Fibroblast of mammary gland (primary cell): ENCODE measurements around the gene CD164.
A peak's percentile ranks its signal among the peaks of the same experiment; 100 is the strongest.

Experiments
- DNase-seq: peaks from one replicate; pipeline ENCODE4 v3.0.0-alpha.2; 2010; ENCODE audit warnings: low read depth
- H3K4me3 ChIP-seq: 2 replicates; pipeline ENCODE4 v1.5.1; 2011; ENCODE audit warnings: low read depth, mild to moderate bottlenecking, low read length, moderate library complexity; ENCODE audit not compliant: control insufficient read depth
- CTCF ChIP-seq: conservative IDR thresholded peaks from 2 replicates; pipeline ENCODE4 v1.5.1; 2011; ENCODE audit warnings: low read depth, low read length, inconsistent platforms; ENCODE audit not compliant: control insufficient read depth, insufficient read depth

CD164 gene

GRCh38 chr6:109417646-109418045, 35.4 kb upstream of the CD164 start:
- DNase-seq, result no peak
- no peak for TF ChIP-seq CTCF

GRCh38 chr6:109411034-109411433, 28.8 kb upstream of the CD164 start:
- TF ChIP-seq CTCF, result no peak
- no peak overlapping the region for H3K4me3 ChIP-seq
- DNase-seq, result no peak

More at GRCh38 chr6:109417646-109418045, 35.4 kb upstream of the CD164 start:
- no peak overlapping the region for H3K4me3 ChIP-seq

GRCh38 chr6:109406196-109406595, 23.9 kb upstream of the CD164 start:
- no peak for TF ChIP-seq CTCF
- H3K4me3 ChIP-seq, result no peak overlapping the region
- peak; percentile 94 for DNase-seq

DNA sequence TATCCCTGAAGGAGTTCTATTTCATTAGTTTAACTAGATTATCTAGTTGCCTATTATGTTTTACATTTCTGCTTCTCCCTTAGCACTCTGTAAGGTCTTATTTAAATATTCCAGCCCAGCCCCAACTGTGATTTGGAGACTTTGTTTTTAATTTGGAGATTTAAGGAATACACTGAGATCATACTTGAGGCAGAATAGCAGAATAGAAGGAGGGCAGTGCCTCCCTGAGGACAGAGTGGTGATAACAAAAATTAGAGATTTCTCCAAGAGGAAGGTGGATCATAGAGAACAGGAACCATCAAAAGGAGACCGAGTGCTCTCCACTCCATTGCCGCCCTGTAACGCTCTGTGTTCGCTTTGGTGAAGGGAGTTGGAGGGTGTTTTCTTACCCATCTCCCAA, 14.8 kb upstream of the CD164 start:
- peak; percentile 35 for DNase-seq
- H3K4me3 ChIP-seq, result no peak overlapping the region
- TF ChIP-seq CTCF, result peak; percentile 39

DNA sequence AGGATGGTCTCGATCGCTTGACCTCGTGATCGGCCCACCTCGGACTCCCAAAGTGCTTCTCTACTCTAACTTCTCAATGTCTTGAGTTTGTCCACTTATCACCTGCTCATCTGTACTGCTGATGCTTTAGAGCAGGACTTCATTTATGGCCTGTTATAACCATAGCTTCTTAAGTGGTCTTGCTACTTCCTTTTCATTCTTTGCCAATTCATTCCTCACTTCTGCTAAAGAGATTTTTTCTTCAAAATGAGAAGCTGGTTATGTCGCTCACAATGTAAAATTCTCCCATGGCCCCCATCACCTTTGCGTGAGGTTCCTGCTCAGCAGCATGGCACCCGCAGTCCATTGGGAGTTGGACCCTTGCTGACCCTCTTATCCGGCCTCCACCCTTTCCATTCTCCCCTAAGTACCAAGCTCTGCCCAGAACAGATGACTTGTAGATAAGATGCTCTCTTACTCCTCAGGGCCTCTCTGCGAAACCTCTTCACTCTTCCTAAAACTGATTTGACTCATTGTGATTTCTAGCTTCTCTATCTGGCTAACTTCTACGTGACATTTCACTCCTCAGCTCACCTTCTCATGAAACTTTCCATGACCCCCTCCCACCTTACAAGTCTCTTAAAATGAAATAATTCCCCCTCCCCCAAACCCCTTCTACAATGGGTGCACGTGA, 13.9 kb upstream of the CD164 start:
- TF ChIP-seq CTCF, result no peak
- DNase-seq, result no peak
- no peak overlapping the region for H3K4me3 ChIP-seq

GRCh38 chr6:109393886-109394281, 11.6 kb upstream of the CD164 start:
- no peak for TF ChIP-seq CTCF

More at GRCh38 chr6:109393886-109394281, 11.6 kb upstream of the CD164 start:
- no peak overlapping the region for H3K4me3 ChIP-seq
- peak; percentile 33 for DNase-seq
